ENCODE measurements around the gene FAU.

FAU gene

DNA sequence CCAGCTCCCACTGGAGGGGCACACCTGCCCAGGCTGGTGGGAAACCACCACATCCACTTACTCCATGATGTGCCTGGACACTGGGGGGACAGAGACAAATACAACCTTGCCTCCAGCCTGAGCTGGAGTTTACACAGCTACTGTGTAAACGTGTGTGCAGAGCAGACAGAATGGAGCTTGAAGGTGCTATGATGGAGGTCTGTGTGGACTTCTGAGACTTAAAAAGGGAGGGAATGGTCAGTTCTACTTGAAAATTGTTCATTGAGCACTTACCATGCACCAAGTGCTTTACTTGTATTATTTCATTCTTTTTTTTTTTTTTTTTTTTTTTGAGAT lies 49.3 kb downstream of the FAU start:
- no peak for DNase-seq

DNA sequence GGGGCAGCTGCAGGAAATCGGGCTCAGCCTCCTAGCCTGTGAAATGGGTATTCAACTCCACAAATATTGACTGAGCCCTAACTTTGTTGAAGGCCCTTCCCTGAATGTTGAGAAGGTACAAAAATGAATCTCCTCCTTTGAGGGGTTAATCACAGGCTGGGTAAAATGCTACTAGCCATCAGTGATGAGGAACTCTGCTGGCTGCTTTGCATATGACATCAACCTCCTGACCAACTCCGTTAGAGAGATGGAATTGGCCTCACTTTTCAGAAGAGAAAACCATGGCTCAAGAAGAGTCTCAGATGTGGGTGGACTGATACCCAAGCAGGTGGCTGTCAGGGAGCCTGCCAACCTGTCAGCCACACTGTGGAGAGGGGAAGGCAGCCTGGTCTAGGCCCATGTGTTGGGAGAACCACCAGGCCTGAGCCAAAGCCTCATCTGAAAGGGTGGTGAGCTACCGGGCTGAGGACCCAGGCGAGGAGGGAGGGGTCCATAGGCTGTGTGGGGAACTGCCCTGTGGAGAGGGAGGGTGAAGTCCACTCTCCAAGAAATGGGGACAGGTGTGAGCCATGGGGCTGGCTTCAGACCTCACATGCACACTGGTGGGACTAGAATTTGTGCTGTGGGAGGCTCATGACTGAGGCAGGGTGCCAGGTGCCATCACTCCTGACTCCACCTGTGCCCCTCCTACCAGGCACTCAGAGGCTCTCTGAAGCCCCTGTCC lies 49.9 kb downstream of the FAU start:
- no peak for DNase-seq
